22Rv1 (cell line): ENCODE data around the gene LRRC37B.

Experiments
- H3K27ac ChIP-seq: fragments of 450-650 bp; 2 replicates; pipeline ENCODE4 v1.5.1; 2017
- CTCF ChIP-seq: fragments of 450-650 bp; IDR thresholded peaks from 2 replicates; pipeline ENCODE4 v1.5.1; 2017; ENCODE audit warnings: mild to moderate bottlenecking
- ZFX ChIP-seq: fragments of 450-650 bp; IDR thresholded peaks from 2 replicates; pipeline ENCODE4 v1.6.1; 2017; ENCODE audit warnings: antibody characterized with exemption, borderline replicate concordance

The LRRC37B gene

GRCh38 chr17:32102172-32102571 lies 95.0 kb downstream of the LRRC37B start:
- TF ChIP-seq ZFX (no peak), CTCF (no peak)
- no peak overlapping the region for H3K27ac ChIP-seq

GRCh38 chr17:32102646-32103186 lies 95.5 kb downstream of the LRRC37B start:
- H3K27ac ChIP-seq = no peak overlapping the region

More at GRCh38 chr17:32102646-32103186, 95.5 kb downstream of the LRRC37B start:
- no peak for TF ChIP-seq CTCF
- no peak for TF ChIP-seq ZFX
